ENCODE data around the gene SETBP1.

The SETBP1 gene

GRCh38 chr18:45081566-45082181, 401.0 kb downstream of the SETBP1 start:
- no peak for DNase-seq (ENCODE audit: low read depth)

DNA sequence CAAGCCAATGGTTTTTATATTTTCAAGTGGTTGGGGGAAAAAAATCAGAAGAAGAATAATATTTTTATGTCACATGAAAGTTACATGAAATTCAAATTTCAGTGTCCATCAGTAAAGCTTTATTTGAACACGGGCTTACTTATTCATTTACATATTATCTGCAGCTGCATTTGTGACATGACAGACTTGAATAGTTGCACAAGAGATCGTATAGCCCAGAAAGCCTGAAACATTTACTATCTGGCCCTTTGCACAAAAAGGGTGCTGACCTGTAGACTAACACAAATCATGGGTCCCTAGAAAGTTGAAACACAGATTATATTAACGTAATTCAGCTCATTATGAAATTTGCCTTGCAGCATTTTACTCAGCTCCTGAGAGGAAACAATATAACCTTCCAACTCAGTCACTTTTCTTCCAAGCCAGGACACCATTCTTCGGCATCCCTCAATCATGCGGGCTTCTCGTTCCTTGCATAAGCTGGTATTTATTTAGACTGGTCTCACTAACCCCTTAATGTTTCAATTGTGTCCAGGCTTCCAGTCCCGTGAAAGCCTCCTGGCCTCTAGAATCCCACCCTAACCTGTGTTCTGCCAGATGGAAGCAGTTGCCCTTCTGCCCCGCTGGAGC, 402.7 kb downstream of the SETBP1 start:
- no peak for DNase-seq (ENCODE audit: low read depth)

- no peak for DNase-seq (ENCODE audit: low read depth)
Observed at GRCh38 chr18:45084206-45084605, 403.5 kb downstream of the SETBP1 start.

DNA sequence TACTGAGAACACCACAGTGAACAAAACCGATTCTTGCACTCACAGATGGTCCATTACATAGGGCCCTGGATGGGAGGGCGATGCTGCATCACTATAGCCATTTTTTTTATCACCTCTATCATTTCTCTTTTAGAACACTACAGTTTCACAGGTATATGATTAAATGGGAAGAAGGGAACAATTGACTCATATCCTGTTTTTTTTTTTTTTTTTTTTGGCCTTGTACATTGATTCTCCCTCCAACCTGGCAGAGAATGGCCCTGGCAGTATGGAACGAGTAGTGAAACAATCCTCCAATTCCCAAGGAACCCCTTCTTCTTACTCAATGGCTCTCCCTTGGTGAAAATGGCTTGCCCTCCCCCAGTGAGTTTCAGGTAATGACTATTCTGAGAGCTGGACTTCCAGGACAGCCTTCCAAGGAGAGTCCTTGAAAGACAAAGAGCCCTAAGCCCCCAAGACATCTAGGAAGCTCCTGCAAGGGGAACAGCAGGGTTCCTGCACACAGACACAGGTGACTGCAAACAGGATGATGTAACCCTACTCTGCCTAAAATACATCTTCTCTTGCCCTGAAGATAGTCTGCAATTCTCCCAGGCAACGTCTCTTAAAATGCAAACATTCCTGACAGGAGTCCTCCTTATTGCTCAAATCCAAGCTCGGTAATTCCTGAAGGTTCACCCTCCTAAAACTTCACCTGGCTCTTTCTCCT, 405.4 kb downstream of the SETBP1 start:
- DNase-seq (ENCODE audit: low read depth), result no peak

DNA sequence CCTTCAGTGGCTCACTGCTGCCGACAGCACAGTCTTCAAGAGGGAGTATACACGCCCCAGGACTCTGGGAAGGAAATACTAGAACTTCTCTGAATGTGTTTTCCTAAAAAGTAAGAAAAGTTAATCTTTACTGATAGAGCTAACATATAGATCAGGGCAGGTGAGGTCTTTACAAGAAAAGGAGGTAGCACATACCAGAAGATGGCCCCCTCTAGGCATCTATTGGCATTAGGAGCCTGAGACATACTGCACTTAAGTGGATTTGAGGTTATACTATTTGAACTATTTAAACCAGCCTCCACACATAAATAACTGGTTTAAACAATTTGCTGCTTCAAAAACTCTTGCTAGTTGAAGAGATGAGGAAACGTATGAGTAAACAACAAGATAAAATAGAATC, 406.1 kb downstream of the SETBP1 start:
- no peak for DNase-seq (ENCODE audit: low read depth)

DNA sequence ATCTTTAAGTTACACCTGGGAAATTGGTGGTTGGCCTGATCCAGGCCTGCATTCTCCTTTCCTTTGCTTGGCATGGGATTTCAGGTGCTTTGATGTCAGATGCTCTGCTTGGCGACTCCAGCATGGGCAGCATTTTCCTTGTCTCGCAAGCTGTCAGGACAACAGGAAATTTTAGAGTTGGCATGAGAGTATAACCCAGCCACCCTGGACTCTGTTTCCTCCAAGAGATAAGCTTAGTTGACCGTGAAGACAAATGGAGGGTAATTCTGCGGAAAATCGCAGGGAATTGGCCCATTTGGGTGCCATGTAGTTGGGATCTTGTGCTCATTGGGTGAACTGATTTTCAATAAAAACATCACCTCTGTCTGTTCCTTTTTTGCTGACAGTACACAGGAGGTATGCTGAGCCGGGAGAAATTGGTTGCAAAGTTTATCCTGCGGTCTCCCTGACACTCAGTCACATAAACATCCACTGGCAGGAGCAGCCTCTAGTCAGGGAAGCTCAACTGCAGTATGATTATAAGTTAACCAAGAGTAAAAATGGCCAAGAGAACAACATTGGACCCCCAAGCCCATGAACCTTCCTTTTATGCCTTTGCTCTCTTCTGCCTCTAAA, 409.9 kb downstream of the SETBP1 start:
- DNase-seq (ENCODE audit: low read depth), result no peak

DNA sequence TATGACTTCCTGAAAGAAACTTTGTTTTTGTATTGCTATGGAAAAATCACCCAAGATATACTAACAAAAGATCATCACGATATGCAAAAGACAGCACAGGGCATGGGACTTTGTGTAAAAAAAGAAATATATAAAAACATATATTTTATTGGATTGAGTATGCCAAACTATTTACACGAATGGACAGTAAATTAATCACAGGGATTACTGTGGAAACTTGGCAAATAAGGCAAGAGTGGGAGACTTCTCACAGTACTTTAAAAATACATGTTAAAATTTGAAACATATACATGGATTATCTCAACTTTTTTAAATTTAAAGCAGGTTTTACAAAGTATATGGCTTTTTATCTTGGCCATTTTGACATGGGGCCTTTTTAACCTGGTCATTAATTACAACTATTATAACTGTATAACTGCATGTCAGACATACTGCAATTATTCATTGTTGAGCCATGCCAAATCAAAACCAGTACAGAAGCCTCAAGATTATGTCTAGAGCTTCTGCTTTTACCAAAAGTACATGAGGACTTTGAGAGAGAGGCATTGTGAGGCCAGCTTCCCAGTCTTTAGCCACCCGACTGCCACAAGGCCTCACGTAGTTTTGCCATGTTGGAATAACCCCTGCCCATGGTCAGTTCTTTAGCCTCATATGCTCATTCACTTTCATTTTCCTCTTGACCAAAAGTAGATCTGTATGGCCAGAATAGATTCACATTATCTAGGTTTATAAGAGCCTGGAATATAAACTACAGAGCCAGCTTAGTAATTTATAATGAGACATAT, 419.8 kb downstream of the SETBP1 start:
- DNase-seq (ENCODE audit: low read depth), result no peak

DNA sequence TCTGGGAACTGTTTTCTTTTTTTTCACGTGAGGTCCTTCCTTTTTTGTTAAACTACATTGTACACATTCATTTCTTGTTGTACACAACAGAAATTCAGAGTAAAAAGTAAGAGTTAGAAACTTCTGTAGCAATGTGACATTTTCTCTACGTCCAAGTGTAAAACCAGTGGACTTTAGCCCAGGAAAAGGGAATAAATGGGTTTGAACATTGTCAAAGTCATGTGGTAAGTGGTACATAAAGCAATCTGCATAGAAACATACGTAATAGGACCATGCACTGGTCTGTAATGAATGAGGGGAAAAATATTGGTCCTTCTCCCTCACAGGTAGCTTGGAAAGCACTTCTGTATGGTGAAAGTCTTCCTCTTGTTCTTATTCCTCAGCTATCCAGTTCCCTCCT, 421.4 kb downstream of the SETBP1 start:
- DNase-seq (ENCODE audit: low read depth), result no peak

- DNase-seq (ENCODE audit: low read depth), result no peak
Observed at GRCh38 chr18:45102863-45103262, 422.2 kb downstream of the SETBP1 start.

DNA sequence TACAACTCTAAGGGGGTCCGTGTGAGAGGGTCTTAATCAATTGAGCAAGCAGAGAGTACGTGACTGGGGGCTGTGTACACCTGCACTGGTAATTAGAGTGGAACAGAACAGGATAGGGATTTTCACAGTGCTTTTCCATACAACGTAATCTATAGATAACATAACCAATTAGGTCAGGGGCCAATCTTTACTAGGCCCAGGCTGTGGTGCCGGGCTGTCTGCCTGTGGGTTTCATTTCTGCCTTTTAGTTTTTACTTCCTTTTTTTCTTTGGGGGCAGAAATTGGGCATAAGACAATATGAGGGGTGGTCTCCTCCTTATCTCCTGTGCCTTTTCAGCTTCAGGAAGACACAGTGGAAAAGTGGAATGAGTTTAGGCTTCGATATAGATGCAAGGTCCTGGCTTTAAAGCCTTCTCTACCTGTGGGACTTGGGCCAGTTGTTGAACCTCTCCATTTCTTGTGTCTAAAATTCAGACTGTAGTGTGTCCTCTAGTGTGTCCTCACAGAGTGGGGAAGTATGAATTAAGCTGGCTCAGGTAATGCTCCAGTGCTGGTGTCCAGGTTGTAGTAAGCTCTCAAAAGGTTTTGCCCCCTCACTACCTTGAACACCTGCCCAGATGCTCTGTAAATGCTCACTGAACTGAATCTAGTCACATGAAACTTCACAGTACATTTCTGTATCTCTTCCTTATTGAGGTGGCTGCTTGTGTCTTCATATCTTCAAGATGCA, 422.8 kb downstream of the SETBP1 start:
- no peak for DNase-seq (ENCODE audit: low read depth)

- DNase-seq (ENCODE audit: low read depth), result no peak
Observed at GRCh38 chr18:45104049-45104395, 423.3 kb downstream of the SETBP1 start.

DNA sequence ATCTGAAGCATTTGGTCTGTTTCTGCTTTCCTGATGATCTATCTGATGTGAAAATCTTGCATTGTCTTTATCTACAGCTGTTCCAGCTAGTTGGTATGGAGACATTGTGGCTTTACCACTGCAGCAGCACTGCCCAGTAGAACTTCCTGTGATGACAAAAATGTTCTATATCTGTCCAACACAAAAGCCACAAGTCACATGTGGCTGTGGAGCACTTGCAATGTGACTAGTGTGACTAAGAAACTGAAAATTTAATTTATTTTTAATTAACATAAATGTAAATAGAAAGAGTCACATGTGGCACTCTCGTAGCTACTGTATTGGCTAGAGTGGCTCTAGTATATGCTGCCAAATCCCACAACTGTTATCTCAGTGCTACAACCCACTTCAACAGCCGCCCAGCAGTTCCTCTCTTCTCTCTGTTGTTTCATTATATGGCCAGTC, 425.7 kb downstream of the SETBP1 start:
- no peak for DNase-seq (ENCODE audit: low read depth)

GRCh38 chr18:45107425-45107824, 426.7 kb downstream of the SETBP1 start:
- no peak for DNase-seq (ENCODE audit: low read depth)

- DNase-seq (ENCODE audit: low read depth), result no peak
Observed at GRCh38 chr18:45108754-45109153, 428.1 kb downstream of the SETBP1 start.

DNA sequence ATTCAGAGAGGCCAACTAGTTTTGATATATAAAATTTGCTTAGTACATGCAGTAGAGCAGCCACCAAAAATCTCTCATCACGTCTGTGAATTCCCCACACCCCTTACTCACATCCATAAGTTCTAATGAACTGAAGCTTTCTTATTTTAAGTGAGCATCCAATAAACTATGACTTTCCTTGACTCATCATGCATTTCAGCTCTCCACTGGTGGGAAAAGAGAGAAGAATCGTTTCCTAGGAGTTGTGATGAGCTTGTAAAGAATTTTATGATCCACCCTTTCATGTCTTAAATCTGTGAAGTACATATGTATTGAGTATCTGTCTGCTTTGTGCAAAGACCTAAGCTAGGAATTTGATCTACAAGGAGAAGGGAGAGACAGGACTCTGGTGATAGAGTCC, 428.6 kb downstream of the SETBP1 start:
- DNase-seq (ENCODE audit: low read depth), result no peak

- DNase-seq (ENCODE audit: low read depth), result no peak
Observed at GRCh38 chr18:45109706-45110105, 429.0 kb downstream of the SETBP1 start.

- DNase-seq (ENCODE audit: low read depth), result no peak
Observed at GRCh38 chr18:45110577-45111501, 430.2 kb downstream of the SETBP1 start.

GRCh38 chr18:45111502-45111848, 430.8 kb downstream of the SETBP1 start:
- no peak for DNase-seq (ENCODE audit: low read depth)

GRCh38 chr18:45112682-45113081, 432.0 kb downstream of the SETBP1 start:
- no peak for DNase-seq (ENCODE audit: low read depth)

- DNase-seq (ENCODE audit: low read depth), result no peak
Observed at GRCh38 chr18:45116116-45116515, 435.4 kb downstream of the SETBP1 start.
